Mucosa of descending colon (tissue), 3 donors: ENCODE data around the gene ARL2. TPM values are rescaled to one million over a fixed set of nuclear protein-coding genes. Genes with fewer than 3 reads are reported as not detected.

Experiments
- ATAC-seq: fragments of 200-7000 bp; cut with Tn5 transposase; one replicate; pipeline ENCODE4 v1.9.1; 2020; ENCODE audit warnings: mild to moderate bottlenecking, moderate library complexity
- DNase-seq, 3 donors: peaks; one replicate each; pipeline ENCODE4 v3.0.0-alpha.2; 2020
- H3K36me3 ChIP-seq: fragments of 200-600 bp; one replicate; pipeline ENCODE4 v1.8.0; 2021; ENCODE audit warnings: low read depth, mild to moderate bottlenecking
- H3K4me1 ChIP-seq: fragments of 200-600 bp; one replicate; pipeline ENCODE4 v1.8.0; 2021; ENCODE audit warnings: low read depth, mild to moderate bottlenecking
- H3K4me3 ChIP-seq: fragments of 200-600 bp; one replicate; pipeline ENCODE4 v1.8.0; 2021; ENCODE audit warnings: mild to moderate bottlenecking
- H3K9me3 ChIP-seq: fragments of 200-600 bp; one replicate; pipeline ENCODE4 v1.8.0; 2021; ENCODE audit warnings: mild to moderate bottlenecking
- intact Hi-C, 2 donors: fragments of 100-400 bp; cut with DNase I in 1 of 2; cut with micrococcal nuclease in 1 of 2; formaldehyde crosslinking; loops; one replicate each; pipeline versions ENCODE4 v1.11.0 to v1.11.1; 2022; cut with DNase I, micrococcal nuclease
- total RNA-seq, 3 donors: library from RNA; stranded (reverse); fragmentation: NEBNext Ultra II Directional in 2 of 3; extraction: Animal tissue kit (Norgen Biotek cat#: 25700) in 2 of 3; gene quantifications; one replicate each; pipeline versions ENCODE4 v1.2.1 to v1.2.4, GENCODE V29; 2021 to 2023
- TF ChIP-seq, protein P1 (sequence below): fragments of 200-600 bp; IDR thresholded peaks from one replicate; pipeline ENCODE4 v1.8.0; 2022; ENCODE audit warnings: antibody characterized with exemption, mild to moderate bottlenecking
- donor health status: DM: no; HTN: no; CAD: no; lungs with moderate emphysema.
- donor health status: DM: no; HTN: no; CAD: no.
- donor health status: DM: no; HTN: yes; CAD: no.

The ARL2 gene
- total RNA-seq, 3 donors from 2014 or later, result 70.1 to 90.6 (median 71.4) TPM

DNA sequence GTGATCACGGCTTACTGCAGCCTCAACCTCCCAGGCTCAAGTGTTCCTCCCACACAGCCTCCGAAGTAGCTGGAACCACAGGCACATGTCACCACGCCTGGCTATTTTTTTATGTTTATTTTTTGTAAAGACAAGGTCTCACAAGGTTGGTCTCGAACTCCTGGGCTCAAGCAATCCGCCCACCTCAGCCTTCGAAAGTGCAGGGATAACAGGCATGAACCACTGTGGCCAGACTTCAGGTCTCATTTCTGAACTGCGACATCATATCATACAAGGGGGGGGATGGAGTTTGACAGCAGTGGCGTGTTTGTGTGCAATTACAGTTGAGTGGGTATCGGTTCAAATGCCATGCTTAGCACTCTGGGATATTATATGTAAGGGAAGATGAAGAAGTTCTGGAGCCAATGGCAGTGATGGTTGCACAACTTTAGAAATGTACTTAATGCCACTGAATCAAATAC, 37.5 kb downstream of the ARL2 start:
- H3K9me3 ChIP-seq, result no peaks in the 10 kb centered on the region
- TF ChIP-seq, protein P1, sequence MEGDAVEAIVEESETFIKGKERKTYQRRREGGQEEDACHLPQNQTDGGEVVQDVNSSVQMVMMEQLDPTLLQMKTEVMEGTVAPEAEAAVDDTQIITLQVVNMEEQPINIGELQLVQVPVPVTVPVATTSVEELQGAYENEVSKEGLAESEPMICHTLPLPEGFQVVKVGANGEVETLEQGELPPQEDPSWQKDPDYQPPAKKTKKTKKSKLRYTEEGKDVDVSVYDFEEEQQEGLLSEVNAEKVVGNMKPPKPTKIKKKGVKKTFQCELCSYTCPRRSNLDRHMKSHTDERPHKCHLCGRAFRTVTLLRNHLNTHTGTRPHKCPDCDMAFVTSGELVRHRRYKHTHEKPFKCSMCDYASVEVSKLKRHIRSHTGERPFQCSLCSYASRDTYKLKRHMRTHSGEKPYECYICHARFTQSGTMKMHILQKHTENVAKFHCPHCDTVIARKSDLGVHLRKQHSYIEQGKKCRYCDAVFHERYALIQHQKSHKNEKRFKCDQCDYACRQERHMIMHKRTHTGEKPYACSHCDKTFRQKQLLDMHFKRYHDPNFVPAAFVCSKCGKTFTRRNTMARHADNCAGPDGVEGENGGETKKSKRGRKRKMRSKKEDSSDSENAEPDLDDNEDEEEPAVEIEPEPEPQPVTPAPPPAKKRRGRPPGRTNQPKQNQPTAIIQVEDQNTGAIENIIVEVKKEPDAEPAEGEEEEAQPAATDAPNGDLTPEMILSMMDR, result no peak
- DNase-seq (no peak), ATAC-seq (no peak)
- no peak overlapping the region for H3K4me3 ChIP-seq
- H3K4me1 ChIP-seq, result no peaks in the 10 kb centered on the region
- intact Hi-C loops, result no loop called here
- H3K36me3 ChIP-seq, result no peaks in the 10 kb centered on the region

GRCh38 chr11:65053827-65054508, 40.0 kb downstream of the ARL2 start:
- no peaks in the 10 kb centered on the region for H3K36me3 ChIP-seq
- intact Hi-C loops, result no loop called here

DNA sequence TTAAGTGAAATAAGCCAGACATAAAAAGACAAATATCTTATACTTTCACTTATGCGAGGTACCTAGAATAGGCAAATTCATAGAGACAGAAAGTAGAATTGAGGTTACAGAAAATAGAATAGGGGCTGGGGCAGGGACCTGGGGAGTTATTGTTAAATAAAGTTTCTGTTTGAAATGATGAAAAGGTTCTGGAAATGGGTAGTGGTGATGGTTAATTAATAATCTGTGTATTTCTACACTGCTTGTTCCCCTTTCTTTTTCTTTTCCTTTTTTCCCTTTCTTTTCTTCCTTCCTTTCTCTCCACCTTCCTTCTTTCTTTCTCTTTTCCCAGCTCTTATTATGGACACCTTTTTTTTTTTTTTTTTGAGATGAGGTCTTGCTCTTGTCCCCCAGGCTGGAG, 41.6 kb downstream of the ARL2 start:
- Histone ChIP-seq H3K9me3 (no peaks in the 10 kb centered on the region), H3K36me3 (no peaks in the 10 kb centered on the region), H3K4me1 (peaks cover 9% of the 10 kb centered on the region), H3K4me3 (no peak overlapping the region)
- ATAC-seq (no peak), DNase-seq (no peak)
- TF ChIP-seq, protein P1, result no peak
- intact Hi-C loops, result no loop called here

More at GRCh38 chr11:65053827-65054508, 40.0 kb downstream of the ARL2 start:
- ATAC-seq (peak; percentile 40), DNase-seq (no peak)
- H3K4me1 ChIP-seq, result peaks cover 9% of the 10 kb centered on the region
- TF ChIP-seq, protein P1, result no peak
- no peaks in the 10 kb centered on the region for H3K9me3 ChIP-seq
- no peak overlapping the region for H3K4me3 ChIP-seq

- intact Hi-C loops, result no loop called here
These were observed 43.0 kb downstream of the ARL2 start for GRCh38 chr11:65056999-65057398.

DNA sequence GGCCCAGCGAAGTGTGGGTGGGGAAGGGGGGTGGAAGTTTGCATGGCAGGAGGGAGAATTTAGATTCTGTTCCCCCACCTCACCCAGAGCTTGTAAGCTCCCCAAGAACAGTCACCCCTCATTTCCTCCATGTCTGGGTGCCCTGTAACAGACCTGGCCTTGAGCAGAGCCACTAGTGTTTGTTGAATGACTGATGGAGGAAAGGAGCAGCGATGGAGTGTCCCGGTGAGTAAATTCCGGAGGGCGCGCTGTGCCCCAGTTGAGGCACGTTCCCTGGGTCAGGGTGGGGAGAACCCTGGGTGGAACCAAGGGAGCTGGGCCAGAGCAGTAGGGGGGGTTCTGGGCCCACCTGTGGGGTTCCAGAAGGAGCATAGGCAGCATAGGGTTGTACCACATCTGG, 43.6 kb downstream of the ARL2 start:
- Histone ChIP-seq H3K4me1 (peaks cover 9% of the 10 kb centered on the region), H3K9me3 (no peaks in the 10 kb centered on the region), H3K4me3 (no peak overlapping the region), H3K36me3 (no peaks in the 10 kb centered on the region)
- no peak for ATAC-seq
- TF ChIP-seq, protein P1, result no peak
- DNase-seq, result no peak
- intact Hi-C loops, result no loop called here

More at GRCh38 chr11:65056999-65057398, 43.0 kb downstream of the ARL2 start:
- TF ChIP-seq, protein P1, result no peak
- DNase-seq, result no peak
- no peaks in the 10 kb centered on the region for H3K36me3 ChIP-seq
- no peaks in the 10 kb centered on the region for H3K9me3 ChIP-seq
- H3K4me1 ChIP-seq, result peaks cover 9% of the 10 kb centered on the region
- no peak overlapping the region for H3K4me3 ChIP-seq
- no peak for ATAC-seq
